ENCODE data around the gene MACROD1.
A peak's percentile ranks its signal among the peaks of the same experiment; 100 is the strongest.

The MACROD1 gene

GRCh38 chr11:64090806-64091516 is 75.0 kb downstream of the MACROD1 start:
- peak; percentile 39 for DNase-seq

GRCh38 chr11:64089915-64090805 is 75.8 kb downstream of the MACROD1 start:
- DNase-seq = peak; percentile 8

- no peak for DNase-seq
These were observed 76.4 kb downstream of the MACROD1 start for GRCh38 chr11:64089493-64089892.

GRCh38 chr11:64089027-64089360 is 76.9 kb downstream of the MACROD1 start:
- DNase-seq = no peak

- no peak for DNase-seq
These were observed 77.5 kb downstream of the MACROD1 start for GRCh38 chr11:64088162-64089026.

GRCh38 chr11:64086258-64087123 is 79.4 kb downstream of the MACROD1 start:
- no peak for DNase-seq

GRCh38 chr11:64085906-64086257 is 80.0 kb downstream of the MACROD1 start:
- no peak for DNase-seq

GRCh38 chr11:64084951-64085710 is 80.8 kb downstream of the MACROD1 start:
- DNase-seq = no peak

GRCh38 chr11:64084146-64084950 is 81.6 kb downstream of the MACROD1 start:
- DNase-seq = no peak

GRCh38 chr11:64083398-64084080 is 82.4 kb downstream of the MACROD1 start:
- DNase-seq = no peak

- DNase-seq = no peak
These were observed 84.0 kb downstream of the MACROD1 start for GRCh38 chr11:64081745-64082442.

- DNase-seq = no peak
These were observed 85.5 kb downstream of the MACROD1 start for GRCh38 chr11:64080390-64080789.

- no peak for DNase-seq
These were observed 87.0 kb downstream of the MACROD1 start for GRCh38 chr11:64078905-64079304.

GRCh38 chr11:64078284-64078683 is 87.6 kb downstream of the MACROD1 start:
- no peak for DNase-seq

GRCh38 chr11:64077607-64078006 is 88.3 kb downstream of the MACROD1 start:
- DNase-seq = no peak

- DNase-seq = no peak
These were observed 89.2 kb downstream of the MACROD1 start for GRCh38 chr11:64076758-64077157.

- no peak for DNase-seq
These were observed 91.7 kb downstream of the MACROD1 start for GRCh38 chr11:64074239-64074638.

GRCh38 chr11:64073542-64073941 is 92.4 kb downstream of the MACROD1 start:
- no peak for DNase-seq

GRCh38 chr11:64072871-64073270 is 93.0 kb downstream of the MACROD1 start:
- no peak for DNase-seq
